Breast epithelium (tissue), 3 donors: Measurements from ENCODE around the gene CREB1.

Experiments used
- POLR2AphosphoS5 ChIP-seq, 3 donors: sonication (generic); formaldehyde crosslinking; IDR thresholded peaks; one replicate each; pipeline ENCODE4 v1.6.1; 2017; ENCODE audit warnings: antibody characterized with exemption in 3 of 3
- TF ChIP-seq, protein P1 (sequence below), 3 donors: fragments of 450-650 bp; IDR thresholded peaks; one replicate each; pipeline ENCODE4 v1.5.1; 2016 to 2017; ENCODE audit warnings: antibody characterized with exemption in 3 of 3, mild to moderate bottlenecking in 3 of 3, moderate library complexity in 3 of 3

DNA sequence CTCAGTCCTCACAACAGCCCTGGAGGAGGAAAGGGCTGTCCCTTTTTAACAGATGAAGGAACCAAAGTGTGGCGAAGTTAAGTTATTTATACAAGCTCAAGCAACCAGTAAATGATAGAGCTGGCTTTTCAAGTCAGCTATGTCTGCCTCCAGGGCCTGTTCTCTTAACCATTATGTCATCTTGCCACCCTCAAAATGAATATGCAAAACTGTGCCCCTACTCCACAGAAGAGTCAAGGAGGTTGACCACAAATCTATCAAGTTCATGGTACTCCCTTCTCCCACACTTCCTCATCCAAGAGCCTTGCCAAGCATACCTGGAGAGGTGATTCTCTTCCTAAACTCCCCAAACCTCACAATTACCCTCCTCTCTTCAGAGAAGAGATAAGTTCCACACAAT lies 37.3 kb upstream of the CREB1 start:
- TF ChIP-seq POLR2AphosphoS5 (IDR thresholded peaks at IDR 0.05), result no peak
- TF ChIP-seq, protein P1, sequence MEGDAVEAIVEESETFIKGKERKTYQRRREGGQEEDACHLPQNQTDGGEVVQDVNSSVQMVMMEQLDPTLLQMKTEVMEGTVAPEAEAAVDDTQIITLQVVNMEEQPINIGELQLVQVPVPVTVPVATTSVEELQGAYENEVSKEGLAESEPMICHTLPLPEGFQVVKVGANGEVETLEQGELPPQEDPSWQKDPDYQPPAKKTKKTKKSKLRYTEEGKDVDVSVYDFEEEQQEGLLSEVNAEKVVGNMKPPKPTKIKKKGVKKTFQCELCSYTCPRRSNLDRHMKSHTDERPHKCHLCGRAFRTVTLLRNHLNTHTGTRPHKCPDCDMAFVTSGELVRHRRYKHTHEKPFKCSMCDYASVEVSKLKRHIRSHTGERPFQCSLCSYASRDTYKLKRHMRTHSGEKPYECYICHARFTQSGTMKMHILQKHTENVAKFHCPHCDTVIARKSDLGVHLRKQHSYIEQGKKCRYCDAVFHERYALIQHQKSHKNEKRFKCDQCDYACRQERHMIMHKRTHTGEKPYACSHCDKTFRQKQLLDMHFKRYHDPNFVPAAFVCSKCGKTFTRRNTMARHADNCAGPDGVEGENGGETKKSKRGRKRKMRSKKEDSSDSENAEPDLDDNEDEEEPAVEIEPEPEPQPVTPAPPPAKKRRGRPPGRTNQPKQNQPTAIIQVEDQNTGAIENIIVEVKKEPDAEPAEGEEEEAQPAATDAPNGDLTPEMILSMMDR (IDR thresholded peaks at IDR 0.05), result no peak
